Stimulated activated effector memory CD8-positive, alpha-beta T cell treated with anti-CD3 and anti-CD28 coated beads, Interleukin-12 subunit alpha, Interleukin-12 subunit beta, amount 100 ng/mL, for 72 hours (primary cell): ENCODE results near the gene ZNF26.
"Not testable (repeated sequence)": the region's sequence is repeated elsewhere in the genome, so short reads cannot be mapped to it uniquely, and the experiment has no call there.

ENCODE experiments used
- ATAC-seq: fragments of 150-1000 bp; cut with Tn5 transposase; 2 replicates; pipeline ENCODE4 v1.10.0; 2021
- DNase-seq, 2 donors: peaks; one replicate each; pipeline ENCODE4 v3.0.0; 2021 to 2022; ENCODE audit warnings: low spot score in 2 of 2
- H3K27ac Mint-ChIP-seq: one replicate; pipeline ENCODE4 v1.8.0; 2022; ENCODE audit warnings: mild to moderate bottlenecking, mixed read lengths
- H3K36me3 Mint-ChIP-seq: one replicate; pipeline ENCODE4 v1.8.0; 2022; ENCODE audit warnings: mild to moderate bottlenecking, mixed read lengths
- H3K4me1 Mint-ChIP-seq: one replicate; pipeline ENCODE4 v1.8.0; 2022; ENCODE audit warnings: mixed read lengths
- H3K4me3 Mint-ChIP-seq: one replicate; pipeline ENCODE4 v1.8.0; 2022; ENCODE audit warnings: mild to moderate bottlenecking, mixed read lengths
- H3K9me3 Mint-ChIP-seq: one replicate; pipeline ENCODE4 v1.8.0; 2022; ENCODE audit warnings: mixed read lengths

Gene ZNF26

DNA sequence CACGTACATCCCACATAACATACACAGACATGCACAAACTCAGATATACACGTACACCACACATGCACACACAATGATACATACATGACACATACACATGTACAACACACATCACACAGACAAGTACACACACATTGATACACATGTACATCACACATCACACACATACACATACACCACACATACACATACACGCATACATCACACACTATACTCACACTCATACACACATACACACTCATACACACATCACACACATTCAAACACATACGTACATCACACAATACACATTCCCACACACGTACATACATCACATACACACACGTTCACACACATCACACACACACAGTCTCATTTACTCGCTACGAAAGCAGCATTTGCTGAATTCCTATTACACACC lies 34.5 kb upstream of the ZNF26 start:
- Mint-ChIP-seq H3K4me3 (no peak overlapping the region), H3K4me1 (peaks cover 38% of the 10 kb centered on the region), H3K36me3 (peaks cover 39% of the 10 kb centered on the region), H3K9me3 (peaks cover 9% of the 10 kb centered on the region), H3K27ac (no peak overlapping the region)
- ATAC-seq (no peak), DNase-seq (no peak)

DNA sequence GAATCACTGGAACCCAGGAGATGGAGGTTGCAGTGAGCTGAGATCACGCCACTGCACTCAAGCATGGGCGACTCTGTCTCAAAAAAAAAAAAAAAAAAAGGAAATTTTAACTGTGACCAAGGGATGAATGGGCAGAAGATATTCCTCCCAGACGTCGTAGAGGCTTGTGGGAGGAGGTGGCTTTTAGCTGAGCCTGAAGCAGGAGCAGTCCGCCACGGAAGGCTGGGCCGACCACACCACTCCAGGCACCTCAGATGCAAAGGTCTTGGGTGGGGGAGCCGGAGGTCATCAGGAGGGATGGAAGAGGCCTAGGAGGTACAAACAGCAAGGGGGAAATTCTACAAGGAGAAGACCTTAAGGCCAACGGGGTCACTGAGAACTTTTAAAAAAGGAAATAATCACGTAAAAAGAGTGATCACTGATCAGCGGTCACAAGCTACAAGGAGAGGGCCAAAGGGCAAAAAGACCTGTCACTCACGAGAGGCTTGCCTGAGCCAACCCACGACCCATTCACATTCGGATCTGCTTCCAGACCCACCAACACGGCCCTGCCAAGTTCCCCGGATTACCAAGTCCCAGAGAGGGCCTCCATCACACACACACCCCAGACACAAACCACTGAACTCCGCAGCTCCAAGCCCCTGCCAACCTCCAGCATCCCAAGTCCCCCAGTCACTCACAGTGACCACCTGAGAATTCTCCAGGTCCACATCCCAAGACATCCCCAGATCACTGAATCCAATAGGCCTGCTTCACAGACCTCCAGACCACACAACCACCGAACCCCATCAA lies 33.6 kb upstream of the ZNF26 start:
- H3K4me3 Mint-ChIP-seq = no peak overlapping the region
- DNase-seq = no peak
- peaks cover 41% of the 10 kb centered on the region for H3K4me1 Mint-ChIP-seq
- H3K36me3 Mint-ChIP-seq = peaks cover 42% of the 10 kb centered on the region
- no peak for ATAC-seq
- no peak overlapping the region for H3K27ac Mint-ChIP-seq
- H3K9me3 Mint-ChIP-seq = peaks cover 9% of the 10 kb centered on the region

DNA sequence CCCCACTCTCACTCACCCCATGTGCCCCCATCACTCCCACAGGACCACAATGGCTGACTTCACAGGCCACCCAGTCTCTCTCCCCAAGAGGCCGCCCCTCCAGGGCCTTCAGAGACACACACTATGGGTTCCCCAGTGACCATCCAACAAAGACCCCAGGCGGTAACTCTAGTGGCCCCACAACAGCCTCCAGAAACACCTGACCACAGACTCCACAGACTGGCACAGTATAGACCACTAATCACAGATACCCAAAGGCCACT lies 33.1 kb upstream of the ZNF26 start:
- Mint-ChIP-seq H3K4me3 (no peak overlapping the region), H3K36me3 (peaks cover 37% of the 10 kb centered on the region), H3K4me1 (peaks cover 41% of the 10 kb centered on the region), H3K27ac (no peak overlapping the region), H3K9me3 (peaks cover 9% of the 10 kb centered on the region)
- ATAC-seq = no peak
- DNase-seq = no peak

DNA sequence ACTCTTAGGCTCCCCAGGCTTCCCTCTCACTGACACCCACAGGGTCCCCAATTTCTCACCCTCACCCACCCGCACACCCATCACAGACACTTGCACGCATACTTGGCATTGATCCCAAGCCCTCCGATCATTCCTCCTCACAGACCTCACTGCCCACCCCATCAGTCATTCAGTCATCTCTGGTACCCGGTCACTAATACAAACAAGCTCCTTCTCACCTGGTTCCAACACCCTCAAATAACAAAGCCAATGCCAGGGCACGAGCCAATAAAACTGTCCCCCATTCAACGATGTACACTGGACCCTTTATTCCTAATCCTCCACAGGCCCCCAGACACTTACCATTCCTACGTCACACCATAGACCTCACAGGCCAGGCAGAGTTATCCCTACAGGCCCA lies 32.4 kb upstream of the ZNF26 start:
- no peak for DNase-seq
- H3K9me3 Mint-ChIP-seq = peaks cover 9% of the 10 kb centered on the region
- peaks cover 31% of the 10 kb centered on the region for H3K36me3 Mint-ChIP-seq
- no peak overlapping the region for H3K4me3 Mint-ChIP-seq
- no peak overlapping the region for H3K27ac Mint-ChIP-seq
- no peak for ATAC-seq
- H3K4me1 Mint-ChIP-seq = peaks cover 41% of the 10 kb centered on the region

DNA sequence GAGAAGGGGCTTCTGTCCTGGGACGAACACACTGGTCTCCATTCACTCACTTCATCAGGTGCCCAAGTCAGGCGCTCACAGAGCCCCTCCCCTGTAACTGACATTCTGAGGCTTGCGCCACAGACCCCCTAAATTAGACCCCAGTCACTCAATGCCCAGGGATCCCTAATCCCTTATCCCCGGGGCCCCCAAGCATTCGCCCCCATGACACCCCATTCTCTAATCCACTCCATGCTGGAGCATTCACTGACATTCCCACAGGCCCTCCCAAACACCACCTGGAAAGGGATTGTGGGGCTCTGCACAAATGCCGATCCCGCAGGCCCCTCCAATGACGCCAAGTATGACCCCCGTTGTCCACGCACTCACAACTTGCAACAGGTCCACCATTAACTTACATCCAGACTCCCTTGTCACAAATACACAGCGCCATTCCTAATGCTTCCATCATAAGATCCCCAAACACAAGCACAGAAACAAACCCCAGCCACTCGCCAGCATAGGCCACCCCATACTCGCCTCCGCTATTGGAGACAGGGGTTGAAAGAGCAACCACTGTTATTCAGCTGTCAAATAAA lies 31.6 kb upstream of the ZNF26 start:
- H3K4me3 Mint-ChIP-seq = peak overlapping the region; percentile 96
- H3K27ac Mint-ChIP-seq = peak overlapping the region; percentile 97
- peaks cover 28% of the 10 kb centered on the region for H3K36me3 Mint-ChIP-seq
- DNase-seq (no peak), ATAC-seq (no peak)
- H3K4me1 Mint-ChIP-seq = peaks cover 37% of the 10 kb centered on the region
- H3K9me3 Mint-ChIP-seq = peaks cover 5% of the 10 kb centered on the region

DNA sequence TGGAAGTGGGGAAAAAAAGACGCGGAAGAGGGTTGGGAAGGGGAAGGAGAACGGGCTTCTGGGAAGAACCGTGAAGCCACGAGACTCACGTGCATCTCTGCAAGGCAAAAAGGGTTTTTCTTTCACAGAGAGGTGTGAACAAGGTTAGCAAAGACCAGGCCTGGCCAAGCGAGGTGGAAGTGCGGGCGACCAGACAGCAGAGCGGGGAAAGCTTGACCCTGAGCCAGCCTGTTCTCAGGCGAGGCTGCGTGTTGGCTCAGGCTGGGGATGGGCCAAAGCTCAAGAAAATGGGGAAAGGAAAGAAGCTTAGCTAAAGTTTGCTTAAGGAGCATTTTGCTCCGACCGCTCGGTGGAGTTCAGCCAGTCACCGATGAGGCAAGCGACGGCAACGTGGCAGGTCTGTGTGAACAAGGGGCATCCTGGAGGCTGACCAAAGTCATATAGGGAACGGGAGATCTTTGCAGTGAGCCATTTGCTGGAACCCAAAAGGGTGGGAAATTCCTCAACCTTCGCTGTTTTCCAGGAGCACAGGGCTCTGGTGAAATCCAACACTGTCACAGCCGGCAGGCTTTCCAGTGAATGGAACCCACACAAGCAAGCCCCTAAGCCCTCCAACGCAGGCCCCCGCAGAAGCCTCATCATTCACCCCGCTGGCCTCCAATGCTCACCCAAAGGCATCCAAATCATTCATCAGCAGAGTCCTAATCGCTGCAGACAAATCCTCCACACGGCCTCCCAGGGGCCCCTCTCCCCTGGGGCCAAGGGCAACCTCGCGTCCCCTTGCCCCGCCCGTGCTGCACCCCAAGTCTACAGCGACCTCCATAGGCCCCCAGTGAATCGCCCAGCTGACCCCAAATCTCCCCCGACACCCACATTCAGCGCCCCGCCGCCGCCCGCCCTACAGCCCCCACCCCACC lies 30.8 kb upstream of the ZNF26 start:
- DNase-seq (peak in 1 of 2 donors; percentile 6), ATAC-seq (peak; percentile 69)
- H3K9me3 Mint-ChIP-seq = peaks cover 4% of the 10 kb centered on the region
- H3K4me3 Mint-ChIP-seq = peak overlapping the region; percentile 96
- H3K36me3 Mint-ChIP-seq = peaks cover 25% of the 10 kb centered on the region
- peaks cover 36% of the 10 kb centered on the region for H3K4me1 Mint-ChIP-seq
- peak overlapping the region; percentile 97 for H3K27ac Mint-ChIP-seq

DNA sequence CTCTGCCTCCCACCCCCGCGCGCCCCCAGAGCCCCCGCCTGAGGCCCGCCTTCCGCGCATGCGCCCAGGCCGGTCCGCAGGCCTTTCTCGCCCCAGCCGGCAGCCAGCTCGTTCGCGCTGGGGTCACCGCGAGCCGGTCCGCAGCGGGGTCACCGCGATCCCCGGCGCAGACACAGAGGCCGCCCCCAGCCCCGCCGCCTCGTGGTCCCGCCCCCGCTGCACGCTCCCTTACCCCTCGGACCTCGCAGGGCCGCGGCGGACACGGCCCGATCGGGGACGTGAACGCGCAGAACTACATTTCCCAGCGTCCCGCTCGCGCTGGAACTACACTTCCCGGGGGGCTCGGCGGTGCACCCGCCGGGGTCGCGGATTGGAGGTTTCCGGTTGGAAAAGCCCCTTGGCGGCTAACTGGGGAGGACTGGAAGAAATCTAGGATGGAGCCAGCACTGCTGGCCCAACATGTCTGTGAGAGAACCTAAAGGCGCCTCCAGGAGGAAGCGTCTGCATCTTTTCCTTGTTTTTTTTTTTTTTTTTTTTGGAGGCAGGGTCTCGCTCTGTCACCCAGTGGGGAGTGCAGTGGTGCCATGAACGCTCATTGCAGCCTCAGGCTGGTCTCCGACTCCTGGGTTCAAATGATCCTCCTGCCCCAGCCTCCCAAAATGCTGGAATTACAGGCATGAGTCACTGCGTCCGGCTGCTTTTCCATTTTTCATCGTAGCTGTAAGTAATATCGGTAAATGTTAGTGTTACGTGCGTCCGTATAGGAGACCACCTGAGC lies 30.0 kb upstream of the ZNF26 start, which contains the start of gene ZNF605:
TSS of gene ZNF605 (minus strand) at position 296 of the 778 bp plus-strand sequence. CDS start 10,671 bp downstream, outside the sequence.
- H3K9me3 Mint-ChIP-seq = peaks cover 4% of the 10 kb centered on the region
- H3K36me3 Mint-ChIP-seq = peaks cover 25% of the 10 kb centered on the region
- peak; percentile 92 for ATAC-seq
- peak; percentile 74 to 93 for DNase-seq
- peaks cover 36% of the 10 kb centered on the region for H3K4me1 Mint-ChIP-seq
- H3K27ac Mint-ChIP-seq = peak within 1 kb of the TSS; percentile 97
- H3K4me3 Mint-ChIP-seq = peak within 1 kb of the TSS; percentile 96

DNA sequence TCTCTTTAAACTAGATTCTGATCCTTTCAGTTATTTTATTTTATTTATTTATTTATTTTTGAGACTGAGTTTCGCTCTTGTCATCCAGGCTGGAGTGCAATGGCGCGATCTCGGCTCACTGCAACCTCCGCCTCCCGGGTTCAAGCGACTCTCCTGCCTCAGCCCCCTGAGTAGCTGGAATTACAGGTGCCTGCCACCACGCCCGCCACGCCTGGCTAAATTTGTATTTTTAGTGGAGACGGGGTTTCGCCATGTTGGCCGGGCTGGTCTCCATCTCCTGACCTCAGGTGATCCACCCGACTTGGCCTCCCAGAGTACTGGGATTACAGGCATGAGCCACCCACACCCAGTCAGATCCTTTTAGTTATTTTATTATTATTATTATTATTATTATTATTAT lies 24.4 kb upstream of the ZNF26 start:
- DNase-seq, H3K4me1 Mint-ChIP-seq, H3K27ac Mint-ChIP-seq, H3K9me3 Mint-ChIP-seq, H3K4me3 Mint-ChIP-seq, ATAC-seq: not testable (repeated sequence)
- peaks cover 10% of the 10 kb centered on the region for H3K36me3 Mint-ChIP-seq

DNA sequence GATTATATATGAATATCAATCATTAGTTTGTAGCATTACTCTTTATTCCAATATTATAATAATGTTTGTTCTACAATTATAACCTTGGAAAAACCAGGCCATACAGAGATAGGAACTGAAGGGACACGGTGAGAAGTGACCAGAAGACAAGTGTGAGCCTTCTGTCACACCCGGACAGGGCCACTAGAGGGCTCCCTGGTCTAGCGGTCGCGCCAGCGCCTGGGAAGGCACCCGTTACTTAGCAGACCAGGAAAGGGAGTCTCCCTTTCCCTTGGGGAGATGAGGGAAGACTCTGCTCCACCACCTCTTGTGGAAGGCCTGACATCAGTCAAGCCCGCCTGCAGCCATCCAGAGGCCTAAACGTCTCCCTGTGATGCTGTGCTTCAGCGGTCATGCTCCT lies 22.2 kb upstream of the ZNF26 start:
- not testable (repeated sequence) for ATAC-seq, H3K4me3 Mint-ChIP-seq, H3K27ac Mint-ChIP-seq, H3K9me3 Mint-ChIP-seq, DNase-seq, H3K36me3 Mint-ChIP-seq, H3K4me1 Mint-ChIP-seq

DNA sequence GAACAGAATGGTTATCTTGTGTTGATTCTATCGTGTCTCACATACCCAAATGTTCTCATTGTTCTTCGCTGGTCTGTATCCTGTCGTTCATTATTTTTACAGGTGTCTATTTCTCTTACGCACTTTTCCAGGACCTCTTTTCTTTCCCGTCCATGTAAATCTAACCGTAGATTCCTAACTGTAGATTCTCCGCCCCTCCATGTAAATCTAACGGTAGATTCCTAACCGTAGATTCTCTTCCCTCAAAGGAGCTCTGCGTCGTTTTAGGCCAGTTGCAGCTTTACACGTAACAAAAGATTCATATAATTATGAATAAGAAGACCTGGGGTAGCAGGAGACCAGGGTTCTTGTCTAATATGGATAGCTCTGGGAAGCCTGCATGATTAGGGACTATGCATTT lies 20.4 kb upstream of the ZNF26 start:
- H3K27ac Mint-ChIP-seq = no peak overlapping the region
- peaks cover 2% of the 10 kb centered on the region for H3K9me3 Mint-ChIP-seq
- H3K36me3 Mint-ChIP-seq = peaks cover 9% of the 10 kb centered on the region

DNA sequence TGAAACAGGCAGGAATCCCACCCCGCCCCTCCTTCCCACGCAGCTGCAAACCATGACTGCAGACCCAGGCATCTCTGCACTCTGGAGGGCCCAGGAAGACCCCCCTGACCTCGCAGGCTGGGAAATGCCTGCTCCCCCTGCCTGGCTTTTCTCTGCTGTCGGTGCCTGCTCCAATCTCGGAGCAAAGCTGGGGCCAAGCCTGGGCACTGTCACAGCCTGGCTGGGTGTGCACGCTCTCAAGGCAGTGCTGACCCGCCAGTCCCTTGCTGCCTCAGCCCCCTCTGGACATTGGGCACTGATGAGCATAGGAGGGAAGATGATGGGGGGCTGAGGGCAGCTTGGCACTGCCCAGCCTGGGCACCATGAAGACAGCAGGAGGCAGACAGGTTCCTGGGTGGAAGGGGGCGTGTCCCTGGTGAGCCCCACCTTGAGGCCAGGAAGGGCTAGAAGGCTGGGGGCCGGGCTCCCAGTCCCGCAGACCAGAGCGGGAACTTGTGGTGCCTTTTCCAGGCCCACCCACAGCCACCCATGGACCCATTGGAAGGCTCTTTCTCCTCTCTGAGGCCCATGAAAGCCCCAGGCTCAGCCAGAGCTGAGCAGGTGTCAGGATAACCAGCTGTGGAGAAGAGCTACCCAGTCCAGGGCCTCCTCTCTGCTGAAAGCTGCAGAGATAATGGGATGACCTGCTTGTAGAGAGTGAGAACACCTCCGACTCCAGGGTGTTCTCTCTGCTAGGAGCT lies 19.3 kb upstream of the ZNF26 start:
- no peak overlapping the region for H3K4me3 Mint-ChIP-seq
- H3K9me3 Mint-ChIP-seq = peaks cover 2% of the 10 kb centered on the region
- H3K4me1 Mint-ChIP-seq = no peaks in the 10 kb centered on the region
- DNase-seq (no peak), ATAC-seq (no peak)
- H3K36me3 Mint-ChIP-seq = peaks cover 9% of the 10 kb centered on the region
- H3K27ac Mint-ChIP-seq = no peak overlapping the region

More for the DNA sequence above, 20.4 kb upstream of the ZNF26 start:
- DNase-seq (no peak), ATAC-seq (no peak)
- Mint-ChIP-seq H3K4me1 (no peaks in the 10 kb centered on the region), H3K4me3 (no peak overlapping the region)

DNA sequence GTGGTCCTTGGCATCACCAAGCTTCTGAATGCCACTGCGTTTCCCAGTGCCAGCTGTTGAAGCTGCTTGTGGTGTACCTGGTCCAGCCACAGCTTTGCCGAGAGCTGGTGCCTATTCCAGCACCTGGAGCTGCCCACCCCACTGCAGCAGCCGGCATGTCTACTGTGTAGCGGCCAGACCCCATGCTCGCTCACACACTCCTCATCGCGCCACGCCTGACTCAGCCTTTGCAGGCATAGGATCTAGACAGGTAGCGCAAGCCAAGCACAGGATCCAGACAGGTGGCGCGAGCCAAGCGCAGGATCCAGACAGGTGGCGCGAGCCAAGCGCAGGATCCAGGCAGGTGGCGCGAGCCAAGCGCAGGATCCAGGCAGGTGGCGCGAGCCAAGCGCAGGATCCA lies 18.4 kb upstream of the ZNF26 start:
- DNase-seq = no peak
- no peak for ATAC-seq
- H3K4me1 Mint-ChIP-seq = no peaks in the 10 kb centered on the region
- peaks cover 5% of the 10 kb centered on the region for H3K36me3 Mint-ChIP-seq
- peaks cover 5% of the 10 kb centered on the region for H3K9me3 Mint-ChIP-seq
- no peak overlapping the region for H3K27ac Mint-ChIP-seq
- H3K4me3 Mint-ChIP-seq = no peak overlapping the region

DNA sequence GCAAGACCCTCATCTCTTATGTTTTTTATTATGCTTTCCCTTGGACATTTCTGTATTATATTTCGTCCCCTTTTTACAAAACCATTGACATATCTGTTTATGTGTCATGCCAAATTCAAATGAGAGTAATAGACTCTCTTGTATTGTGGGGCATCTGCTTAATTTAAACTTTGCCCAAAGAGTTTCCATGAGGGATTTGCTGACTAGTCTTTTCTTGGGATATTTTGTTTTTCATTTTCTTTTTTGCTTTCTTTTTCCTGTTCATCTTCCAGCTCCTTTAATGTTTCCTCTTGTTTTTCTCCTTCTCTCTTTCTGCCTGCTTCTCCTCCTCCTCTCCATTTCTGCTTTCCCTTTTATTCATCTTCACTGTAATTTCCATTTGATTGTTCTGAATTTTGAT lies 13.8 kb upstream of the ZNF26 start:
- no peaks in the 10 kb centered on the region for H3K4me1 Mint-ChIP-seq
- no peak overlapping the region for H3K27ac Mint-ChIP-seq
- no peaks in the 10 kb centered on the region for H3K36me3 Mint-ChIP-seq
- ATAC-seq (no peak), DNase-seq (no peak)
- peaks cover 18% of the 10 kb centered on the region for H3K9me3 Mint-ChIP-seq
- no peak overlapping the region for H3K4me3 Mint-ChIP-seq

DNA sequence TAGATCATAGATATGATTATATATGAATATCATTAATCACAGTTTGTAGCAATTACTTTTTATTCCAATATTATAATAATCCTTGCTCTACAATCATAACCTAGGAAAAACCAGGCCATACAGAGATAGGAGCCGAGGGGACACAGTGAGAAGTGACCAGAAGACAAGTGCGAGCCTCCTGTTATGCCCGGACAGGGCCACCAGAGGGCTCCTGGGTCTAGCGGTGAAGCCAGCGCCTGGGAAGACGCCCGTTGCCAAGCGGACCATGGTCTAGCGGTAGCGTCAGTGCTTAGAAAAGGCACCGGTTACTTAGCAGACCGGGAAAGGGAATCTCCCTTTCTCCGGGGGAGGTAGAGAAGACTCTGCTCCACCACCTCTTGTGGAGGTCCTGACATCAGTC lies 9.3 kb upstream of the ZNF26 start:
- H3K4me1 Mint-ChIP-seq, H3K27ac Mint-ChIP-seq, H3K36me3 Mint-ChIP-seq, ATAC-seq, H3K4me3 Mint-ChIP-seq, DNase-seq: not testable (repeated sequence)
- peaks cover 22% of the 10 kb centered on the region for H3K9me3 Mint-ChIP-seq
